Stimulated activated CD4-positive, alpha-beta T cell treated with anti-CD3 and anti-CD28 coated beads, Interleukin-4, amount 100 ng/mL, for 1 hour (primary cell): ENCODE data around the gene ZNF276.
"Not testable (repeated sequence)": the region's sequence is repeated elsewhere in the genome, so short reads cannot be mapped to it uniquely, and the experiment has no call there.

Experiments used
- DNase-seq: peaks from one replicate; pipeline ENCODE4 v3.0.0-alpha.2; 2020

The ZNF276 gene, protein sequence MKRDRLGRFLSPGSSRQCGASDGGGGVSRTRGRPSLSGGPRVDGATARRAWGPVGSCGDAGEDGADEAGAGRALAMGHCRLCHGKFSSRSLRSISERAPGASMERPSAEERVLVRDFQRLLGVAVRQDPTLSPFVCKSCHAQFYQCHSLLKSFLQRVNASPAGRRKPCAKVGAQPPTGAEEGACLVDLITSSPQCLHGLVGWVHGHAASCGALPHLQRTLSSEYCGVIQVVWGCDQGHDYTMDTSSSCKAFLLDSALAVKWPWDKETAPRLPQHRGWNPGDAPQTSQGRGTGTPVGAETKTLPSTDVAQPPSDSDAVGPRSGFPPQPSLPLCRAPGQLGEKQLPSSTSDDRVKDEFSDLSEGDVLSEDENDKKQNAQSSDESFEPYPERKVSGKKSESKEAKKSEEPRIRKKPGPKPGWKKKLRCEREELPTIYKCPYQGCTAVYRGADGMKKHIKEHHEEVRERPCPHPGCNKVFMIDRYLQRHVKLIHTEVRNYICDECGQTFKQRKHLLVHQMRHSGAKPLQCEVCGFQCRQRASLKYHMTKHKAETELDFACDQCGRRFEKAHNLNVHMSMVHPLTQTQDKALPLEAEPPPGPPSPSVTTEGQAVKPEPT

GRCh38 chr16:89720813-89721545 is at the start of gene ZNF276, which contains the start of gene VPS9D1:
Gene ZNF276 (plus strand): TSS chr16:89721537. CDS start chr16:89721641, 104 bp downstream.
Gene VPS9D1 (minus strand): TSS chr16:89720898. CDS start chr16:89720861, 37 bp downstream.
- peak; percentile 88 for DNase-seq

DNA sequence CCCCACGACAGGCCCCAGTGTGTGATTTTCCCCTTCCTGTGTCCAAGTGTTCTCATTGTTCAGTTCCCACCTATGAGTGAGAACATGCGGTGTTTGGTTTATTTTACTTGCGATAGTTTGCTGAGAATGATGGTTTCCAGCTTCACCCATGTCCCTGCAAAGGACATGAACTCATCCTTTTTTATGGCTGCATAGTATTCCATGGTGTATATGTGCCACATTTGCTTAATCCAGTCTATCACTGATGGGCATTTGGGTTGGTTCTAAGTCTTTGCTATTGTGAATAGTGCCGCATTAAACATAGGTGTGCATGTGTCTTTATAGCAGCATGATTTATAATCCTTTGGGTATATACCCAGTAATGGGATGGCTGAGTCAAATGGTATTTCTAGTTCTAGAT is 49.8 kb upstream of the ZNF276 start:
- not testable (repeated sequence) for DNase-seq

DNA sequence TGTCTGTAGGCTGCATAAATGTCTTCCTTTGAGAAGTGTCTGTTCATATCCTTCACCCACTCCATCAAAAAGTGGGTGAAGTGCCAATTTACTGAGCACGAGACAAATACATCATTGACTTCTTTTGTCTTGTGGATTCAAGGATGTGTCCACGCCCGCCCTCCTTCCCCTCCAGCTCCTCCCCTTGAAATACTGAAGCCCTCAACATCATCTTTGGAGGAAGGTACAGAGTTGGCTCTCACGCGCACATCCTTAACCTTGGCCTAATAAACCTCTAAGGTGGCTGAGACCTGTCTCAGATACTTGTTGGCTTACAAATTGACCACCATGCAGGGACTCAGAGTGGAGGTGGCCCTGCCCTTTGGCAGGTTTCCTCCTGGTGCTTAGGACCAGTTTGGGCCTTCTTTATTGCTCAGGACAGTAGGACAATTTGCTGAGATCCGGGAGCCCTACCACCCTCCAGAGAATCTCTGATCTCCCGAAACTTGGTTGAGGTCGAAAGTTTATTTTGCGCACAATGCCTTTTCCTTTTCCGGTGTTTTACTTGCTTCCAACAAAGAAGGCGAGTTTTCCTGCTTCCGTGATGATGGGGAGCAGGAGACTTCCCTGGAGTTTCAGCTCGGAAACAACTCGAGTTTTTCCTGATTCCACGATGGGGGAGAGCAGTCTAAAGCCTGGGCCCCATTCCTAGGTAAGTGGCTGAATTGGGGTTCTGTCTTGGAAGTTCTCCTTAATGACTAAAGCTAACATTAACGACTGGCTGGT is 49.0 kb upstream of the ZNF276 start:
- DNase-seq, result no peak

DNA sequence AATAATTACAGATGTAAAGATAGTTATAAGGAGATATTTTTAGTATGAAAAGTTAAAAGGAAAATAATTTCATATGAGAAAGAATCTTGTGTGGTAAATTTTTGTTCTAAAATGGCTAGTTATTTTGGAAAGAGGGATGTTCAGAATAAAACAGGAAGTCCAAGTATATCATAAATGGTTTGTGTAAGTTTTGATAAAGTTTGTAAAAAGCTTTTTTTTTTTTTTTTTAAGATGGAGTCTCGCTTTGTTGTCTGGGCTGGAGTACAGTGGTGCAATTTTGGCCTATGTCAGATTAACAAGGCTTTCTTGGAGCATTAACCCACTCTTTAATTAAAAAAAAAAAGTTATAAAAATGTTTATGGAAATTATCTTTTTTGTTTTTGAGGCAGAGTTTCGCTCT is 43.1 kb upstream of the ZNF276 start:
- no peak for DNase-seq

DNA sequence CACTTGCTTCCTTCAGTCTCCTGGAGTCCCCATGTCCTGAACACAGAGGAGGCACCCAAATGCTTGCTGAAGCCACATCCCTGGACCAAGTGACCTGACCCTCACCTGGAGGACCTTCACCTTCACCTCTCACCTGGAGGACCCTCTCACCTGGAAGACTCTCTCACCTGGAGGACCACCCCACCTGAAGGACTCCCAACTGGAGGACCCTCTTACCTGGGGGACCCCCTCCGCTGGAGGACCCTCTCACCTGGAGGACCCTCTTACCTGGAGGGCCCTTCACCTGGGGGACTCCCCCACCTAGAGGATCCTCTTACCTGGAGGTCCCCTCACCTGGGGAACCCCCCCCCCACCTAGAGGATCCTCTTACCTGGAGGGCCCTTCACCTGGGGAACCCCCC is 35.4 kb upstream of the ZNF276 start:
- DNase-seq, result no peak

DNA sequence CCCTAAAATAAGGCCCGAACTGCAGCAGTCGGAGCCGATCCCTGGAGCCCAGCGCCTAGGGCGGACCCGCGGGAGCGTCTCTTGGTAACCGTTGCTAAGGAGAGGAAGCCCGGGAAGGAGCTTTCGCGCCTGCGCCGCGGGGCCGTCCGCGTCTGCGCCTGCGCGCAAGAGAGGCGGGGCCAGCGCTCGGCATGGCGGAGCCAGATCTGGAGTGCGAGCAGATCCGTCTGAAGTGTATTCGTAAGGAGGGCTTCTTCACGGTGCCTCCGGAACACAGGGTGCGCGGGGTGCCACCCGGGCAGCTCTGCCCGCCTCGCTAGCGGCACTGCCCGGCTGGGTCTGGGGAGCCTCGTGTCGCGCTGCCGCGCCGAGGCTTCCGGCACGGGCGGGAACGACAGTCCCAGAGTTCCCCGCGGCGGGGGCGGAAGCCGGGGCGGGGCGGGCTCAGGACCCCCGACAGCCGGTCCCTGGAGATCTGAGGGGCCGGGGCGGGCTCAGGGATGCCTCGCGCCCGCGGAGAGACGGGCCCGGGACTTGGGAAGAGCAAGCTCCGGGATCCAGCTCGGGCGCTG is 34.7 kb upstream of the ZNF276 start, which contains the start of gene CDK10:
Gene CDK10 (plus strand): TSS at position 170 of the 572 bp plus-strand sequence. CDS start 22 bp downstream, at position 192.
- DNase-seq, result peak; percentile 87

GRCh38 chr16:89687092-89687940 is 34.0 kb upstream of the ZNF276 start:
- no peak for DNase-seq

GRCh38 chr16:89688395-89688794 is 32.9 kb upstream of the ZNF276 start:
- DNase-seq, result no peak

- DNase-seq, result no peak
Measured at GRCh38 chr16:89689142-89689541, 32.2 kb upstream of the ZNF276 start.

- DNase-seq, result not testable (repeated sequence)
Measured at GRCh38 chr16:89689621-89690020, 31.7 kb upstream of the ZNF276 start.

- no peak for DNase-seq
Measured at GRCh38 chr16:89690392-89690901, 30.9 kb upstream of the ZNF276 start.

GRCh38 chr16:89691231-89691985 is 29.9 kb upstream of the ZNF276 start:
- DNase-seq, result no peak

GRCh38 chr16:89691986-89692569 is 29.3 kb upstream of the ZNF276 start:
- no peak for DNase-seq

DNA sequence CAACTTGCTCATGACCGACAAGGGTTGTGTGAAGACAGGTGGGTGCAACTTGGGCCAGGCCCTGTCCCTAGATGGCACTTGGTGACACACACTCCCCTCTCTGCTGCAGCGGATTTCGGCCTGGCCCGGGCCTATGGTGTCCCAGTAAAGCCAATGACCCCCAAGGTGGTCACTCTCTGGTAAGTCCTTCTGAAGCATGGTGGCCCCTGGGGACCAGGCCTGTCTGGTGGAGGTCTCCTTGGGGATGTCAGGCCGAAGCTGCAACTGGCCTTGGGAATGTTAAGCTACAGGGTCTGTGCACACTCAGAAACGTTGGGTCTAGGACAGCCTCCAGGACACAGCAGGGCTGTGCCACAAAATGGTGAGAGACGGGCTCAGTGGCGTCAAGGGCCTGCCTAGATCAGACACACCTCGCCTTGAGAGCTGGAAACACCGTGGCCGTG is 28.0 kb upstream of the ZNF276 start:
- DNase-seq, result no peak

GRCh38 chr16:89693931-89694783 is 27.2 kb upstream of the ZNF276 start:
- no peak for DNase-seq

- DNase-seq, result not testable (repeated sequence)
Measured at GRCh38 chr16:89694784-89695085, 26.6 kb upstream of the ZNF276 start.

- DNase-seq, result no peak
Measured at GRCh38 chr16:89695086-89695874, 26.1 kb upstream of the ZNF276 start.
